ENCODE data around the gene KLF11. TPM values are rescaled to one million over a fixed set of nuclear protein-coding genes. Genes with fewer than 3 reads are reported as not detected.

The KLF11 gene
- total RNA-seq, 4 donors from 2014 or later: 48.6 to 81.6 (median 58.8) TPM

DNA sequence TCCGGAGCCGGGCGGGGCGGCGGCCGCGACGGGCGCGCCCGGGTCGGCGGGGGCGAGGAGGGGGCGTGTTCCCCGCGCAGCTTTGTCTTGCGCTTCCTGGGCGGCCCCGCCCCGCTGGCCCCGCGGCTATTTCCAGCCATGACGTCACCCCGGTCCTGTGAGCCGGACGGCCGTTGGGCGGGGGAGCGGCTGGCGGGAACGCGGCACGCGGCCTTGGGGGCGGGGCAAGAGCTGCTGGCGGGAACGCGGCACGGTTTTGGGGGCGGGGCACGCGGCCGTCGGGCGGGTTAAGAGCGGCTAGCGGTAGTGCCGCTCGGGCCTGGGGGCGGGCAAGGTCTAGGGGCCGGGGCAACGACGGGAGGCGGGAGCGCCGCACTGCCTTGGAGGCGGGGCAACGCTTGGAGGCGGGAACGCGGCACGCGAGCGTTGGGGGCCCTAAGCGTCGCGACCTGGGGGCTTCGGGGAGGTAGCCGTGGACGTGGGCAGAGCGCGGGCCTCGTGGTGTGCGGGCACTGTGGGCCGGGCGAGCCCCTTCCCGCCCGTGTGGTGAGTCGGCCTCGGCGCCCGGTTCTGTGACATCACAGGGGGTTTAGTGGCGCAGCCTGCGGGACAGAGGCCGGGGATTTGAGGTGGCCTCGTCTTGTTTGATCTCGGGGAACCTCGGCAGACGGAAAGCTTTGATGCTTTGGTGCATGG is 704 bp downstream of the KLF11 start:
- no peaks in the 10 kb centered on the region for H3K9me3 ChIP-seq
- H3K27me3 ChIP-seq: no peaks in the 10 kb centered on the region
- WGBS: 48% methylated on average over 8 of the region's 90 CpGs
- peak; percentile 98 to 99 for DNase-seq (ENCODE audit: low spot score in 2 of 2)
- peak overlapping the region; percentile 56 for H3K4me3 ChIP-seq
- H3K4me1 ChIP-seq: peaks cover 83% of the 10 kb centered on the region
- TF ChIP-seq POLR2AphosphoS5 (IDR thresholded peaks at IDR 0.05): peak in 1 of 3 donors; percentile 37
- TF ChIP-seq, protein P1, sequence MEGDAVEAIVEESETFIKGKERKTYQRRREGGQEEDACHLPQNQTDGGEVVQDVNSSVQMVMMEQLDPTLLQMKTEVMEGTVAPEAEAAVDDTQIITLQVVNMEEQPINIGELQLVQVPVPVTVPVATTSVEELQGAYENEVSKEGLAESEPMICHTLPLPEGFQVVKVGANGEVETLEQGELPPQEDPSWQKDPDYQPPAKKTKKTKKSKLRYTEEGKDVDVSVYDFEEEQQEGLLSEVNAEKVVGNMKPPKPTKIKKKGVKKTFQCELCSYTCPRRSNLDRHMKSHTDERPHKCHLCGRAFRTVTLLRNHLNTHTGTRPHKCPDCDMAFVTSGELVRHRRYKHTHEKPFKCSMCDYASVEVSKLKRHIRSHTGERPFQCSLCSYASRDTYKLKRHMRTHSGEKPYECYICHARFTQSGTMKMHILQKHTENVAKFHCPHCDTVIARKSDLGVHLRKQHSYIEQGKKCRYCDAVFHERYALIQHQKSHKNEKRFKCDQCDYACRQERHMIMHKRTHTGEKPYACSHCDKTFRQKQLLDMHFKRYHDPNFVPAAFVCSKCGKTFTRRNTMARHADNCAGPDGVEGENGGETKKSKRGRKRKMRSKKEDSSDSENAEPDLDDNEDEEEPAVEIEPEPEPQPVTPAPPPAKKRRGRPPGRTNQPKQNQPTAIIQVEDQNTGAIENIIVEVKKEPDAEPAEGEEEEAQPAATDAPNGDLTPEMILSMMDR (IDR thresholded peaks at IDR 0.05): no peak
- TF ChIP-seq EP300 (IDR thresholded peaks at IDR 0.05): peak; percentile 48
- peak in 1 of 2 donors; percentile 37 for TF ChIP-seq POLR2A (IDR thresholded peaks at IDR 0.05)
- peaks cover 22% of the 10 kb centered on the region for H3K36me3 ChIP-seq
- peak overlapping the region; percentile 99 for H3K27ac ChIP-seq

DNA sequence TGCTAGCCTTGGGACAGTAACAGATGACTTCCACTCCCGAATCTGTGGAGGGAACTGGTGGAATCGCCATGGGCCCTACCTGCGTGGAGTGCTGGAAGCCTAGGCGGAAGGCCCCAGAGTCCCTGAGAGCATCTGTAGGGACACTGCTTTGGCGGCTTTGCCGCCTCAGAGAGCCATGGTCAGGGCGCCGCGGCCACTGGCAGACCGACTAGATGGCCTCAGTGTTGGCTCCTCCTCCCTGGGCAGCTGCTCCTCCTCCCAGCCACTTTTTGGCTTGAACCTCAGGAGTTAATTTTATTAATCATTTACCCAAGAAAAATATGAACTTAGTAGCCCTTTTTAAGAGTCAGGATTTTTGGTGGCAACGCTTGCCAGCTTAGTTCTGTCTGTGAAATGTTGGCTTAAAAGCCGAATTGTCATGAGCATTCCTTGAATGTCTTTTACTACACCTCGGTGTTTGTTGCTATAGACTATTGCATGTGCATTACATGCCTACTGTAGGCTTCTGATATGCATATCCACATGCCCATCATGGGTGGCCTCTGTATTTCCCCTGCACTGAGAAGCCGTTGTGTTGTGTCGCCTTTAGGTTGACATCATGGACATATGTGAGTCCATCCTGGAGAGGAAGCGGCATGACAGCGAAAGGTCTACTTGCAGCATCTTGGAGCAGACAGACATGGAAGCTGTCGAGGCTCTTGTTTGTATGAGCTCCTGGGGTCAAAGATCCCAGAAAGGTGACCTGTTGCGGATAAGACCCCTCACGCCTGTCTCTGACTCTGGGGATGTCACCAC is 2.4 kb downstream of the KLF11 start:
- Histone ChIP-seq H3K9me3 (no peaks in the 10 kb centered on the region), H3K36me3 (peaks cover 33% of the 10 kb centered on the region), H3K27me3 (no peaks in the 10 kb centered on the region), H3K27ac (peak overlapping the region; percentile 99), H3K4me1 (peaks cover 76% of the 10 kb centered on the region), H3K4me3 (peak overlapping the region; percentile 56)
- TF ChIP-seq POLR2A (IDR thresholded peaks at IDR 0.05) (no peak), POLR2AphosphoS5 (IDR thresholded peaks at IDR 0.05) (no peak), EP300 (IDR thresholded peaks at IDR 0.05) (no peak)
- TF ChIP-seq, protein P1 (IDR thresholded peaks at IDR 0.05): no peak
- DNase-seq (ENCODE audit: low spot score in 2 of 2): no peak
- 63% methylated on average over 20 of the region's 20 CpGs for WGBS

DNA sequence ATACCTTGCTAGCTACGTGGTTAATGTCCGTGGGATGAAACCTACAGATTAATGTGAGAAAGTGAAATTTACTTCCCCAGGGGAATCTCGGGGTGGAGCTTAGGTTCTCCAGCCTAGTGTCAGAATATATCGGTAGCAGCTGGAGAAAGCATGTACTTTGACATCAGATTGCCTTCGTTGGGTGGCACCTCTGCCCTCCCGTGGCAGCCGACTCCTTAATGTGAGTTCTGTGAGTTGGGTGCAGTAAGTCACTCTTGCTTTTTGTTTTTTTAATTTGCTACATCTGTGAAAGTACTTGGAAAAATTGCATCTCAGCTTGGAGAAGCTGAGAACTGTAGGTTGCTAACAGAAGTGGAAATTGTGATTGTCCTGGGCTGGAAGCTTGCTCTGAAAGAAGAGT is 3.6 kb downstream of the KLF11 start:
- TF ChIP-seq POLR2AphosphoS5 (IDR thresholded peaks at IDR 0.05) (no peak), POLR2A (IDR thresholded peaks at IDR 0.05) (no peak), EP300 (IDR thresholded peaks at IDR 0.05) (no peak)
- TF ChIP-seq, protein P1 (IDR thresholded peaks at IDR 0.05): no peak
- Histone ChIP-seq H3K36me3 (peaks cover 42% of the 10 kb centered on the region), H3K27ac (no peak overlapping the region), H3K4me3 (no peak overlapping the region), H3K27me3 (no peaks in the 10 kb centered on the region), H3K9me3 (no peaks in the 10 kb centered on the region), H3K4me1 (peaks cover 64% of the 10 kb centered on the region)
- DNase-seq (ENCODE audit: low spot score in 2 of 2): no peak
- WGBS: 35% methylated on average over 7 of the region's 7 CpGs

GRCh38 chr2:10047616-10048500 is 4.5 kb downstream of the KLF11 start:
- no peak overlapping the region for H3K27ac ChIP-seq
- H3K4me1 ChIP-seq: peaks cover 56% of the 10 kb centered on the region

More at GRCh38 chr2:10047616-10048500, 4.5 kb downstream of the KLF11 start:
- TF ChIP-seq POLR2A (IDR thresholded peaks at IDR 0.05) (no peak), POLR2AphosphoS5 (IDR thresholded peaks at IDR 0.05) (no peak), EP300 (IDR thresholded peaks at IDR 0.05) (no peak)
- TF ChIP-seq, protein P1 (IDR thresholded peaks at IDR 0.05): no peak
- peaks cover 50% of the 10 kb centered on the region for H3K36me3 ChIP-seq
- no peak overlapping the region for H3K4me3 ChIP-seq
- WGBS: 82% methylated on average over 11 of the region's 15 CpGs
- no peaks in the 10 kb centered on the region for H3K27me3 ChIP-seq
- DNase-seq (ENCODE audit: low spot score in 2 of 2): no peak
- no peaks in the 10 kb centered on the region for H3K9me3 ChIP-seq

Data from suprapubic skin (tissue), 4 donors.